Large intestine (tissue), 3 donors: ENCODE data around the gene C10orf120. TPM values are rescaled to one million over a fixed set of nuclear protein-coding genes. Genes with fewer than 3 reads are reported as not detected.

Experiments
- DNase-seq, 2 donors: peaks; one replicate each; pipeline versions ENCODE4 v3.0.0 to v3.0.0-alpha.2; 2013
- H3K27ac ChIP-seq: one replicate; pipeline ENCODE4 v1.5.1; 2013; ENCODE audit warnings: low read length
- H3K27me3 ChIP-seq: 2 replicates; pipeline ENCODE4 v1.6.1; 2013; ENCODE audit warnings: low read length; ENCODE audit not compliant: control insufficient read depth, insufficient read depth
- H3K36me3 ChIP-seq: 2 replicates; pipeline ENCODE4 v1.6.1; 2013; ENCODE audit warnings: low read length; ENCODE audit not compliant: control insufficient read depth, insufficient read depth
- H3K4me1 ChIP-seq: one replicate; pipeline ENCODE4 v1.6.1; 2013; ENCODE audit warnings: low read length; ENCODE audit not compliant: control insufficient read depth, insufficient read depth
- H3K4me3 ChIP-seq: one replicate; pipeline ENCODE4 v1.5.1; 2013; ENCODE audit warnings: low read length
- H3K9me3 ChIP-seq: one replicate; pipeline ENCODE4 v1.6.1; 2013; ENCODE audit warnings: mild to moderate bottlenecking, low read depth, low read length, moderate library complexity; ENCODE audit not compliant: control insufficient read depth
- WGBS: methylation state at CpG from one replicate; pipeline ENCODE4 v1.1.5; 2013; ENCODE audit warnings: low lambda C conversion rate; ENCODE audit not compliant: insufficient coverage; 5-methylcytosine and 5-hydroxymethylcytosine counted together
- polyA plus RNA-seq: library from polyadenylated mRNA; unstranded; fragments of 120-200 nt; gene quantifications from one replicate; pipeline ENCODE4 v1.2.1, GENCODE V29; 2013

The C10orf120 gene
- polyA plus RNA-seq, 1 donor, result not detected

DNA sequence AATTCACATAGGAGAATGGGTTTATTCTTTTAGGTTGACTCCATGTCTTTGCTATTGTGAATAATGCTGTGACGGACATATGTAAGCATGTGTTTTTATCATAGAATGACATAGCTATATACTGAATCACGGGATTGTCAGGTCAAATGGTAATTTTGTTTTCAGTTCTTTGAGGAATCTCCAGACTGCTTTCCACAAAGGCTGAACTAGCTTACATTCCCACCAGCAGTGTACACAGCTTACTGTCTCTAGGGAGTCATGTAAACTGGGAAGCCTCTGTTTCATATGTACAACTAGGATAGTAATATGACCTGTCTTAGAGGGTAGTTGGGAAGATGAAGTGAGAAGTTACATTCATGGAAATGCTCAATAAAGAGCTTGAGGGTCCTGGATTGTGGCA is 6.8 kb upstream of the C10orf120 start:
- DNase-seq, result no peak
- no peak overlapping the region for H3K4me3 ChIP-seq
- H3K36me3 ChIP-seq, result no peaks in the 10 kb centered on the region
- peaks cover 3% of the 10 kb centered on the region for H3K4me1 ChIP-seq
- WGBS, result no CpG with 5 or more reads among the region's 2 CpGs
- H3K9me3 ChIP-seq, result no peaks in the 10 kb centered on the region
- H3K27ac ChIP-seq, result no peak overlapping the region
- H3K27me3 ChIP-seq, result peaks cover 2% of the 10 kb centered on the region

GRCh38 chr10:122703483-122704448 is 4.1 kb upstream of the C10orf120 start:
- H3K9me3 ChIP-seq, result no peaks in the 10 kb centered on the region
- peaks cover 2% of the 10 kb centered on the region for H3K27me3 ChIP-seq
- DNase-seq, result peak; percentile 44 to 50
- H3K36me3 ChIP-seq, result no peaks in the 10 kb centered on the region
- 11% methylated on average over 1 of the region's 9 CpGs for WGBS
- no peak overlapping the region for H3K27ac ChIP-seq
- H3K4me1 ChIP-seq, result peaks cover 3% of the 10 kb centered on the region
- no peak overlapping the region for H3K4me3 ChIP-seq

DNA sequence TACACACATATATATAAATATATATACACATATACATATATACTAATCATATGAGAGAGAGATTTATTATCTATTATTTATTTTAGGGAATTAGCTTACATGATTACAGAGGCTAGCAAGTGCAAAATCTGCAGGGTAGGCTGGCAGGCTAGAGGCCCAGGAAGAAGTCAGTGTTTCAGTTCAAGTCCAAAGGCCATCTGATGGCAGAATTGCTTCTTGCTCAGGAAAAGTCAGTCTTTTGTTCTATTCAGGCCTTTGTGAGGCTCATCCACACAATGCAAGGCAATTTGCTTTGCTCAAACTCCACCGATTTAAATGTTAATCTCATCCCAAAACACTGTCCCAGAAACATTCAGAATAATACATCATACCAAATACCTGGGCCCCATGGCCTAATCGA is 2.6 kb upstream of the C10orf120 start:
- Histone ChIP-seq H3K4me3 (no peak overlapping the region), H3K27ac (no peak overlapping the region), H3K9me3 (no peaks in the 10 kb centered on the region), H3K27me3 (no peaks in the 10 kb centered on the region), H3K36me3 (no peaks in the 10 kb centered on the region), H3K4me1 (peaks cover 3% of the 10 kb centered on the region)
- WGBS, result 83% methylated on average over 1 of the region's 2 CpGs
- peak; percentile 44 to 75 for DNase-seq

DNA sequence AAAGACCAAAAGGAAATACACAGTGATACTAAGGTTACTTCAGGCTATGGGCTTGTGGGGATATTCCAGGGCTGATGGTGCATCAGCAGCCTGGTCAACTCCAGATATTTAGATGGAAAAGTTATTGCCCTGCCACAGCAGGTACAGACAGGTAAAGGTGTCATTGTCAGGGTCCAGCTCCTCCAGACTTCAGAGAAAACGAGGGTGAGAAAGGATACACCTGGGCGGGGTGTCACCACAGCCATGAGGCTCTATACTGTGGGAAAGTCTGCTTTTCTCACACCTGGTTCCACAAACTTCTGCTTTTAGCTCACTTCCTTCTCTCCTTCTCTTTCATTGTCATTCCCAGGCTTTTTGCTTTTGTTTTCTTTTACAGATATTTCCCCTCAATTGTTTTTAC is 2.0 kb upstream of the C10orf120 start:
- H3K9me3 ChIP-seq, result no peaks in the 10 kb centered on the region
- WGBS, result 100% methylated on average over 1 of the region's 2 CpGs
- no peak overlapping the region for H3K27ac ChIP-seq
- peak in 1 of 2 donors; percentile 9 for DNase-seq
- no peak overlapping the region for H3K4me3 ChIP-seq
- H3K4me1 ChIP-seq, result peaks cover 3% of the 10 kb centered on the region
- no peaks in the 10 kb centered on the region for H3K27me3 ChIP-seq
- no peaks in the 10 kb centered on the region for H3K36me3 ChIP-seq

GRCh38 chr10:122696687-122697086 is 3.0 kb downstream of the C10orf120 start:
- WGBS, result no CpG with 5 or more reads among the region's 1 CpG
- Histone ChIP-seq H3K27ac (no peak overlapping the region), H3K27me3 (peaks cover 2% of the 10 kb centered on the region), H3K9me3 (no peaks in the 10 kb centered on the region), H3K4me3 (no peak overlapping the region), H3K36me3 (no peaks in the 10 kb centered on the region), H3K4me1 (peaks cover 2% of the 10 kb centered on the region)
- DNase-seq, result no peak

- DNase-seq, result no peak
- Histone ChIP-seq H3K27ac (no peak overlapping the region), H3K4me3 (no peak overlapping the region), H3K4me1 (peaks cover 3% of the 10 kb centered on the region), H3K9me3 (no peaks in the 10 kb centered on the region), H3K36me3 (no peaks in the 10 kb centered on the region), H3K27me3 (peaks cover 2% of the 10 kb centered on the region)
- WGBS, result 100% methylated on average over 1 of the region's 5 CpGs
Measured at GRCh38 chr10:122692744-122693143, 6.9 kb downstream of the C10orf120 start.

DNA sequence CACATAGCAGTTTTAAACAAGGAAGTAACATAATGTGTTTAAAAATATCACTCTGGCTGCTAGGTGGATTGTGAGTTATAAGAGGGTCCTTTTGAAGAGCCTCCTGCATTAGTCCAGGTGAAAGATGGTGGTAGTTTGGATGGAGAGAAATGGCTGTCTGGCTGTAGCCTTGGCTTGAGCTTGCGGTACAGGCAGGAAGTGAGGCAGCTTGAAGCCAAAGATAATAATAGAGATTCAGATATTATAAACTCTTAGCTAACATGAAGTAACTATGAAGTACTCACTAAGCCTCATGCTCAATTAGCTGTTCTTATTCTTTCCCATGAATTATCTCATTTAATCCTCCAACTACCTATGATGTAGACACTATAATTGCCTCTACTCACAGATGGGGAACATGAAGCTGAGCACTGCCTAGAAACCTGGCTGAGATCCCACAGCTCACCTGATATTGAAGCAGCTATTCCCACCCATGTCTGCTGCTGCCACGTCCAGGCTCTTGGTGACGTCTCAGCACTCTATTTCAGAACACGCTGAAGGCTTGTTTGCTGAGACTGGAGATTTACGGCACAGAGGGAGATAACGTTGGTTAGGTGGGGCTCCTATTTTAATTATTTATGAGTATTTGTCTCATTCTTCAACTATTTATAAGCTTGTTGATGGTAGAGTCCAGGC is 10.4 kb downstream of the C10orf120 start:
- peak; percentile 63 to 78 for DNase-seq
- no CpG with 5 or more reads among the region's 6 CpGs for WGBS

GRCh38 chr10:122688293-122688989 is 11.2 kb downstream of the C10orf120 start:
- Histone ChIP-seq H3K4me1 (peaks cover 3% of the 10 kb centered on the region), H3K4me3 (no peak overlapping the region), H3K36me3 (no peaks in the 10 kb centered on the region), H3K27me3 (peaks cover 3% of the 10 kb centered on the region), H3K9me3 (no peaks in the 10 kb centered on the region), H3K27ac (no peak overlapping the region)
- DNase-seq, result peak; percentile 46 to 48
- no CpG with 5 or more reads among the region's 6 CpGs for WGBS

More for the DNA sequence above, 10.4 kb downstream of the C10orf120 start:
- peaks cover 3% of the 10 kb centered on the region for H3K4me1 ChIP-seq
- no peak overlapping the region for H3K27ac ChIP-seq
- no peaks in the 10 kb centered on the region for H3K36me3 ChIP-seq
- no peak overlapping the region for H3K4me3 ChIP-seq
- H3K9me3 ChIP-seq, result no peaks in the 10 kb centered on the region
- H3K27me3 ChIP-seq, result peaks cover under 1% of the 10 kb centered on the region

- Histone ChIP-seq H3K9me3 (no peaks in the 10 kb centered on the region), H3K4me1 (no peaks in the 10 kb centered on the region), H3K36me3 (no peaks in the 10 kb centered on the region), H3K4me3 (no peak overlapping the region), H3K27ac (no peak overlapping the region), H3K27me3 (peaks cover 14% of the 10 kb centered on the region)
- DNase-seq, result no peak
- 57% methylated on average over 1 of the region's 5 CpGs for WGBS
Measured at GRCh38 chr10:122682522-122682921, 17.1 kb downstream of the C10orf120 start.

GRCh38 chr10:122678266-122678665 is 21.4 kb downstream of the C10orf120 start:
- no peak overlapping the region for H3K4me3 ChIP-seq
- no peak for DNase-seq
- H3K27ac ChIP-seq, result no peak overlapping the region
- no peaks in the 10 kb centered on the region for H3K36me3 ChIP-seq
- no peaks in the 10 kb centered on the region for H3K9me3 ChIP-seq
- no peaks in the 10 kb centered on the region for H3K4me1 ChIP-seq
- peaks cover 14% of the 10 kb centered on the region for H3K27me3 ChIP-seq
